K562 (cell line): ENCODE measurements around the gene SUPT3H. TPM values are rescaled to one million over a fixed set of nuclear protein-coding genes. Genes with fewer than 3 reads are reported as not detected.

Experiments used
- ATF1 ChIP-seq, 2 experiments: fragments of 450-650 bp in 1 of 2; IDR thresholded peaks; 2 replicates each; pipeline ENCODE4 v1.6.1; 2016; ENCODE audit warnings: missing compliant biosample characterization in 1 of 2, missing genetic modification characterization in 1 of 2
- CBX2 ChIP-seq: fragments of 200-600 bp; sonication (generic); IDR thresholded peaks from one replicate; pipeline ENCODE4 v1.6.1; 2012; ENCODE audit warnings: mild to moderate bottlenecking, low read length, inconsistent platforms; ENCODE audit not compliant: insufficient read depth, poor library complexity, severe bottlenecking
- GABPB2 ChIP-seq: fragments of 250-450 bp; sonication (Bioruptor Pico); conservative IDR thresholded peaks from 2 replicates; pipeline ENCODE4 v1.5.1; 2021; ENCODE audit warnings: mild to moderate bottlenecking
- MAFK ChIP-seq: IDR thresholded peaks from 2 replicates; pipeline ENCODE4 v1.6.1; 2011; ENCODE audit warnings: low read length, improper control_type of control experiment
- NCOA1 ChIP-seq: fragments of 450-650 bp; IDR thresholded peaks from 2 replicates; pipeline ENCODE4 v1.6.1; 2016; ENCODE audit warnings: low read depth
- NR2C2 ChIP-seq, 2 experiments: fragments of 200-800 bp in 1 of 2; sonication (Bioruptor generic) in 1 of 2; sonication (generic) in 1 of 2; formaldehyde crosslinking in 1 of 2; IDR thresholded peaks; 2 replicates each; pipeline versions ENCODE4 v1.6.1 to v1.8.0; 2016 to 2022; ENCODE audit warnings: mild to moderate bottlenecking in 1 of 2, missing compliant biosample characterization in 1 of 2, missing genetic modification characterization in 1 of 2, missing genetic modification reagents in 1 of 2
- SAFB ChIP-seq: fragments of 200-400 bp; formaldehyde crosslinking; IDR thresholded peaks from 2 replicates; pipeline ENCODE4 v1.6.1; 2017; ENCODE audit warnings: low read depth, low read length, borderline replicate concordance
- SAP30 ChIP-seq: fragments of 200-600 bp; sonication (generic); IDR thresholded peaks from 2 replicates; pipeline ENCODE4 v1.6.1; 2012; ENCODE audit warnings: borderline replicate concordance, low read depth, mild to moderate bottlenecking, moderate library complexity, low read length, control low read depth, inconsistent platforms; ENCODE audit not compliant: insufficient read depth, poor library complexity, severe bottlenecking
- SMAD2 ChIP-seq: fragments of 150-350 bp; IDR thresholded peaks from 2 replicates; pipeline ENCODE4 v1.6.1; 2014; ENCODE audit warnings: low read depth, mild to moderate bottlenecking, low read length
- STAT5B ChIP-seq: fragments of 250-450 bp; sonication (Bioruptor Pico); IDR thresholded peaks from 2 replicates; pipeline ENCODE4 v1.8.0; 2021; ENCODE audit warnings: mild to moderate bottlenecking, inconsistent platforms
- U2AF1 ChIP-seq: fragments of 200-400 bp; formaldehyde crosslinking; optimal IDR thresholded peaks from 2 replicates; pipeline ENCODE3; 2017; ENCODE audit warnings: mild to moderate bottlenecking, low read depth, low read length, moderate library complexity
- ZC3H4 ChIP-seq: sonication (generic); formaldehyde crosslinking; IDR thresholded peaks from 2 replicates; pipeline ENCODE4 v1.9.0; 2021; ENCODE audit warnings: missing genetic modification reagents, borderline replicate concordance
- ZNF239 ChIP-seq: fragments of 250-450 bp; sonication (Bioruptor Pico); IDR thresholded peaks from 2 replicates; pipeline ENCODE4 v1.4.0; 2020; ENCODE audit warnings: mild to moderate bottlenecking
- ZNF57 ChIP-seq: fragments of 450-650 bp; formaldehyde crosslinking; IDR thresholded peaks from 2 replicates; pipeline ENCODE4 v1.4.0; 2020; ENCODE audit warnings: mild to moderate bottlenecking, moderate library complexity
- ZNF699 ChIP-seq: fragments of 250-450 bp; sonication (Bioruptor Pico); IDR thresholded peaks from 2 replicates; pipeline ENCODE4 v1.8.0; 2021; ENCODE audit warnings: mild to moderate bottlenecking, moderate library complexity; ENCODE audit not compliant: insufficient replicate concordance
- polyA plus RNA-seq, 8 experiments: library from polyadenylated mRNA; depleted of rRNA in 4 of 8; stranded (reverse) in 5 of 8; unstranded in 3 of 8; fragments of >200 nt; fragmentation: Nextera tagmentation in 2 of 8; fragmentation: Illumina TruSeq in 1 of 8; extraction: Ambion mirVana in 2 of 8; extraction: Trizol in 1 of 8; gene quantifications; 2 replicates each; pipeline versions ENCODE4 v1.2.1 to v1.2.3, GENCODE V29; 2011 to 2014; ENCODE audit warnings: inconsistent platforms in 1 of 8, missing spikeins in 1 of 8
- total RNA-seq, 7 experiments: library from RNA; depleted of rRNA in 6 of 7; stranded (reverse); fragments of >200 nt in 6 of 7; fragmentation: Illumina TruSeq in 2 of 7; extraction: Trizol in 2 of 7; gene quantifications; 2 replicates each; pipeline versions ENCODE4 v1.2.1 to v1.2.3, GENCODE V29; 2011 to 2021; ENCODE audit warnings: low replicate concordance in 1 of 7
- TF ChIP-seq, protein P1 (sequence below): sonication (generic); formaldehyde crosslinking; IDR thresholded peaks from 2 replicates; pipeline ENCODE4 v1.8.0; 2022; ENCODE audit warnings: mild to moderate bottlenecking, missing genetic modification reagents, borderline replicate concordance
- TF ChIP-seq, protein P2 (sequence below): fragments of 450-650 bp; IDR thresholded peaks from 2 replicates; pipeline ENCODE4 v1.6.1; 2018; ENCODE audit warnings: mild to moderate bottlenecking, low read depth; ENCODE audit not compliant: partially characterized antibody
- TF ChIP-seq, protein P3 (sequence below): fragments of 250-450 bp; sonication (Bioruptor Pico); IDR thresholded peaks from 2 replicates; pipeline ENCODE4 v1.4.0; 2020; ENCODE audit warnings: mild to moderate bottlenecking, moderate library complexity

SUPT3H gene
- total and polyA plus RNA-seq, 9 of the 15 experiments (the other 6 are each of a cell fraction or from before 2014, with no cell fraction given) = 7.2 to 16.3 (median 11.9) TPM

DNA sequence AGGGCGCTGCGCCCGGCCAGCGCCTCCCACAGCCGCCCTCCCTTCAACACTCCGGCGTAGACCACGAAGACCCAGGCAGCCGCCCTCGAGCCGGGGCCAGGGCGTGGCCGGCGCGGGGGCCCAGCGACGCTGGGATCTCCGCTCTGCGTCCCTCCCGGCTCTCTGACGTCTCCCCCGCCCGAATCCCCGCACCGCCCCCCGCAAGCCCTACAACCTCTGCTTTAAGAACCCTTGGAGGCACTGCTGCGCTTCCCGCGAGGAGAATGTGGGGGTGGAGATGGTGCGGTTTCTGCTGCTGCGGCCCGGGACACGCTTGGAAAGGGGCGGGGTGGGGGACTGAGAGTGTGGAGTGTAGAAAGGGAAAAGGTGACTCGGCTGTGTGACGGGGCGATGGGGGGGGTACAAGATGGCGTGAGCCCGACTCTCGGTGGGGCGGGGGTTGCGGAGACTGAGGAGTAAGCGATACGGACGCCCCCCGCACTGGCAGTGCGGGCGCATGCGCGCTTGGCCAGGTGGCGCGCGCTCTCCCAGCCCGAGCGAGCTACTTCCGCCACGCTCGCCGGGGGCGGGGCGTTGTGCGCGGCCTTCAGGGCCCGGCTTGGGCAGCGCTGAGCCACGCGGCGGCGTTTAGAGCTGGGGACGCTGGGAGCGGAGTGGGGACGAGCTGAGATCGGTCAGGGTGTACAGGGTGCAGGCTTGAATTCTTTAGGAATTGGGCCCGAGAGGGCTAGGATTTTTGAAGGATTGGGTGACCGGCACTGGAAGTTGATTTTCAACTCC is at the start of gene SUPT3H (continued):
- no peak for TF ChIP-seq ATF1 (CRISPR knock-in tag; IDR thresholded peaks at IDR 0.05)
- peak; percentile 86 for TF ChIP-seq ATF1 (tag; IDR thresholded peaks at IDR 0.05)
- TF ChIP-seq, protein P1, sequence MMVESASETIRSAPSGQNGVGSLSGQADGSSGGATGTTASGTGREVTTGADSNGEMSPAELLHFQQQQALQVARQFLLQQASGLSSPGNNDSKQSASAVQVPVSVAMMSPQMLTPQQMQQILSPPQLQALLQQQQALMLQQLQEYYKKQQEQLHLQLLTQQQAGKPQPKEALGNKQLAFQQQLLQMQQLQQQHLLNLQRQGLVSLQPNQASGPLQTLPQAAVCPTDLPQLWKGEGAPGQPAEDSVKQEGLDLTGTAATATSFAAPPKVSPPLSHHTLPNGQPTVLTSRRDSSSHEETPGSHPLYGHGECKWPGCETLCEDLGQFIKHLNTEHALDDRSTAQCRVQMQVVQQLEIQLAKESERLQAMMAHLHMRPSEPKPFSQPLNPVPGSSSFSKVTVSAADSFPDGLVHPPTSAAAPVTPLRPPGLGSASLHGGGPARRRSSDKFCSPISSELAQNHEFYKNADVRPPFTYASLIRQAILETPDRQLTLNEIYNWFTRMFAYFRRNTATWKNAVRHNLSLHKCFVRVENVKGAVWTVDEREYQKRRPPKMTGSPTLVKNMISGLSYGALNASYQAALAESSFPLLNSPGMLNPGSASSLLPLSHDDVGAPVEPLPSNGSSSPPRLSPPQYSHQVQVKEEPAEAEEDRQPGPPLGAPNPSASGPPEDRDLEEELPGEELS = peak; percentile 46; the same call in 1 of the 2 replicates
- peak; percentile 26; the same call in 1 of the 2 replicates for TF ChIP-seq NCOA1
- no peak for TF ChIP-seq ZNF239 (CRISPR knock-in tag)
- TF ChIP-seq GABPB2 (CRISPR knock-in tag) = peak; percentile 23; the same call in 1 of the 2 replicates
- TF ChIP-seq U2AF1 = no peak
- 0 out of 2 replicates have a peak, but pooled peaks have one; percentile 2 for TF ChIP-seq MAFK
- no peak for TF ChIP-seq CBX2
- TF ChIP-seq ZNF699 (CRISPR knock-in tag) = no peak
- no peak for TF ChIP-seq STAT5B (CRISPR knock-in tag)
- TF ChIP-seq SAP30 = no peak
- TF ChIP-seq, protein P2, sequence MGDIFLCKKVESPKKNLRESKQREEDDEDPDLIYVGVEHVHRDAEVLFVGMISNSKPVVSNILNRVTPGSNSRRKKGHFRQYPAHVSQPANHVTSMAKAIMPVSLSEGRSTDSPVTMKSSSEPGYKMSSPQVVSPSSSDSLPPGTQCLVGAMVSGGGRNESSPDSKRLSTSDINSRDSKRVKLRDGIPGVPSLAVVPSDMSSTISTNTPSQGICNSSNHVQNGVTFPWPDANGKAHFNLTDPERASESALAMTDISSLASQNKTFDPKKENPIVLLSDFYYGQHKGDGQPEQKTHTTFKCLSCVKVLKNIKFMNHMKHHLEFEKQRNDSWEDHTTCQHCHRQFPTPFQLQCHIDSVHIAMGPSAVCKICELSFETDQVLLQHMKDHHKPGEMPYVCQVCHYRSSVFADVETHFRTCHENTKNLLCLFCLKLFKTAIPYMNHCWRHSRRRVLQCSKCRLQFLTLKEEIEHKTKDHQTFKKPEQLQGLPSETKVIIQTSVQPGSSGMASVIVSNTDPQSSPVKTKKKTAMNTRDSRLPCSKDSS = no peak
- TF ChIP-seq, protein P3, sequence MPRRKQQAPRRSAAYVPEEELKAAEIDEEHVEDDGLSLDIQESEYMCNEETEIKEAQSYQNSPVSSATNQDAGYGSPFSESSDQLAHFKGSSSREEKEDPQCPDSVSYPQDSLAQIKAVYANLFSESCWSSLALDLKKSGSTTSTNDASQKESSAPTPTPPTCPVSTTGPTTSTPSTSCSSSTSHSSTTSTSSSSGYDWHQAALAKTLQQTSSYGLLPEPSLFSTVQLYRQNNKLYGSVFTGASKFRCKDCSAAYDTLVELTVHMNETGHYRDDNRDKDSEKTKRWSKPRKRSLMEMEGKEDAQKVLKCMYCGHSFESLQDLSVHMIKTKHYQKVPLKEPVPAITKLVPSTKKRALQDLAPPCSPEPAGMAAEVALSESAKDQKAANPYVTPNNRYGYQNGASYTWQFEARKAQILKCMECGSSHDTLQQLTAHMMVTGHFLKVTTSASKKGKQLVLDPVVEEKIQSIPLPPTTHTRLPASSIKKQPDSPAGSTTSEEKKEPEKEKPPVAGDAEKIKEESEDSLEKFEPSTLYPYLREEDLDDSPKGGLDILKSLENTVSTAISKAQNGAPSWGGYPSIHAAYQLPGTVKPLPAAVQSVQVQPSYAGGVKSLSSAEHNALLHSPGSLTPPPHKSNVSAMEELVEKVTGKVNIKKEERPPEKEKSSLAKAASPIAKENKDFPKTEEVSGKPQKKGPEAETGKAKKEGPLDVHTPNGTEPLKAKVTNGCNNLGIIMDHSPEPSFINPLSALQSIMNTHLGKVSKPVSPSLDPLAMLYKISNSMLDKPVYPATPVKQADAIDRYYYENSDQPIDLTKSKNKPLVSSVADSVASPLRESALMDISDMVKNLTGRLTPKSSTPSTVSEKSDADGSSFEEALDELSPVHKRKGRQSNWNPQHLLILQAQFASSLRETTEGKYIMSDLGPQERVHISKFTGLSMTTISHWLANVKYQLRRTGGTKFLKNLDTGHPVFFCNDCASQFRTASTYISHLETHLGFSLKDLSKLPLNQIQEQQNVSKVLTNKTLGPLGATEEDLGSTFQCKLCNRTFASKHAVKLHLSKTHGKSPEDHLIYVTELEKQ (CRISPR knock-in tag) = no peak
- TF ChIP-seq ZC3H4 = no peak
- TF ChIP-seq NR2C2 (CRISPR knock-in tag; IDR thresholded peaks at IDR 0.05) = no peak
- peak; percentile 39; the same call in 1 of the 2 replicates for TF ChIP-seq NR2C2 (tag; IDR thresholded peaks at IDR 0.05)
- 0 out of 2 replicates have a peak, but pooled peaks have one; percentile 73 for TF ChIP-seq ZNF57
- peak; percentile 84 for TF ChIP-seq SAFB
- TF ChIP-seq SMAD2 = no peak
